ENCODE data around the gene SPINK4. TPM values are rescaled to one million over a fixed set of nuclear protein-coding genes. Genes with fewer than 3 reads are reported as not detected.

The SPINK4 gene
- total RNA-seq, 4 donors from 2014 or later = not detected

GRCh38 chr9:33291901-33292300 is 51.9 kb downstream of the SPINK4 start:
- DNase-seq (ENCODE audit: low spot score in 2 of 2) = no peak
- peak overlapping the region in 3 of 4 donors; percentile 99 for H3K27ac ChIP-seq
- TF ChIP-seq CTCF (IDR thresholded peaks at IDR 0.05) (no peak), EP300 (IDR thresholded peaks at IDR 0.05) (no peak), POLR2A (IDR thresholded peaks at IDR 0.05) (no peak)
- 84 to 89% methylated on average over 5 of the region's 5 CpGs for WGBS, 2 donors
- no peak overlapping the region for H3K4me3 ChIP-seq
- peaks cover 0 to 32% (median 2%) of the 10 kb centered on the region in 3 donors for H3K36me3 ChIP-seq
- H3K4me1 ChIP-seq = peaks cover 0 to 78% (median 33%) of the 10 kb centered on the region in 4 donors
- H3K27me3 ChIP-seq = no peaks in the 10 kb centered on the region
- no peaks in the 10 kb centered on the region for H3K9me3 ChIP-seq

GRCh38 chr9:33293782-33294181 is 53.8 kb downstream of the SPINK4 start:
- H3K36me3 ChIP-seq = peaks cover 0 to 50% (median 2%) of the 10 kb centered on the region in 3 donors
- no peak overlapping the region for H3K27ac ChIP-seq
- H3K27me3 ChIP-seq = no peaks in the 10 kb centered on the region
- DNase-seq (ENCODE audit: low spot score in 2 of 2) = no peak
- TF ChIP-seq EP300 (IDR thresholded peaks at IDR 0.05) (no peak), CTCF (IDR thresholded peaks at IDR 0.05) (no peak), POLR2A (IDR thresholded peaks at IDR 0.05) (no peak)
- 85 to 91% methylated on average over 2 of the region's 2 CpGs for WGBS, 2 donors
- H3K9me3 ChIP-seq = no peaks in the 10 kb centered on the region
- peaks cover 0 to 85% (median 45%) of the 10 kb centered on the region in 4 donors for H3K4me1 ChIP-seq
- no peak overlapping the region for H3K4me3 ChIP-seq

GRCh38 chr9:33294670-33295432 is 54.9 kb downstream of the SPINK4 start:
- Histone ChIP-seq H3K27me3 (no peaks in the 10 kb centered on the region), H3K27ac (no peak overlapping the region), H3K9me3 (no peaks in the 10 kb centered on the region), H3K4me3 (no peak overlapping the region), H3K4me1 (peaks cover 0 to 88% (median 41%) of the 10 kb centered on the region in 4 donors), H3K36me3 (peaks cover 2 to 61% (median 3%) of the 10 kb centered on the region in 3 donors)
- no peak for DNase-seq (ENCODE audit: low spot score in 2 of 2)
- WGBS, 2 donors = 89 to 91% methylated on average over 12 of the region's 12 CpGs
- no peak for TF ChIP-seq EP300 (IDR thresholded peaks at IDR 0.05)
- TF ChIP-seq CTCF (IDR thresholded peaks at IDR 0.05) = no peak
- no peak for TF ChIP-seq POLR2A (IDR thresholded peaks at IDR 0.05)

- Histone ChIP-seq H3K27me3 (no peaks in the 10 kb centered on the region), H3K9me3 (no peaks in the 10 kb centered on the region), H3K4me1 (peaks cover 0 to 95% (median 41%) of the 10 kb centered on the region in 4 donors), H3K27ac (no peak overlapping the region), H3K36me3 (peaks cover 2 to 68% (median 3%) of the 10 kb centered on the region in 3 donors), H3K4me3 (no peak overlapping the region)
- WGBS, 2 donors = 83 to 88% methylated on average over 2 of the region's 2 CpGs
- DNase-seq (ENCODE audit: low spot score in 2 of 2) = no peak
- TF ChIP-seq POLR2A (IDR thresholded peaks at IDR 0.05) = no peak
- no peak for TF ChIP-seq EP300 (IDR thresholded peaks at IDR 0.05)
- no peak for TF ChIP-seq CTCF (IDR thresholded peaks at IDR 0.05)
Measured at GRCh38 chr9:33295571-33295970, 55.6 kb downstream of the SPINK4 start.

GRCh38 chr9:33297432-33297831 is 57.5 kb downstream of the SPINK4 start:
- peak in 1 of 2 donors; percentile 38 for DNase-seq (ENCODE audit: low spot score in 2 of 2)
- 80 to 83% methylated on average over 1 of the region's 1 CpG for WGBS, 2 donors

More at GRCh38 chr9:33297432-33297831, 57.5 kb downstream of the SPINK4 start:
- no peak overlapping the region for H3K4me3 ChIP-seq
- peak overlapping the region in 2 of 4 donors; percentile 4 to 59 for H3K27ac ChIP-seq
- H3K4me1 ChIP-seq = peaks cover 0 to 81% (median 31%) of the 10 kb centered on the region in 4 donors
- H3K27me3 ChIP-seq = no peaks in the 10 kb centered on the region
- TF ChIP-seq POLR2A (IDR thresholded peaks at IDR 0.05) = no peak
- TF ChIP-seq CTCF (IDR thresholded peaks at IDR 0.05) = no peak
- TF ChIP-seq EP300 (IDR thresholded peaks at IDR 0.05) = peak in 1 of 2 donors; percentile 50
- no peaks in the 10 kb centered on the region for H3K9me3 ChIP-seq
- H3K36me3 ChIP-seq = peaks cover 2 to 87% (median 5%) of the 10 kb centered on the region in 3 donors

Measured in tibial nerve (tissue), 4 donors.